Activated CD8-positive, alpha-beta memory T cell treated with anti-CD3 and anti-CD28 coated beads for 48 hours (primary cell): Measurements from ENCODE around the gene ARHGEF37.

Experiments used
- DNase-seq, 3 experiments: peaks; one replicate each; pipeline ENCODE4 v3.0.0-alpha.2; 2020; ENCODE audit warnings: low read depth in 2 of 3, low spot score in 2 of 3

ARHGEF37 gene

DNA sequence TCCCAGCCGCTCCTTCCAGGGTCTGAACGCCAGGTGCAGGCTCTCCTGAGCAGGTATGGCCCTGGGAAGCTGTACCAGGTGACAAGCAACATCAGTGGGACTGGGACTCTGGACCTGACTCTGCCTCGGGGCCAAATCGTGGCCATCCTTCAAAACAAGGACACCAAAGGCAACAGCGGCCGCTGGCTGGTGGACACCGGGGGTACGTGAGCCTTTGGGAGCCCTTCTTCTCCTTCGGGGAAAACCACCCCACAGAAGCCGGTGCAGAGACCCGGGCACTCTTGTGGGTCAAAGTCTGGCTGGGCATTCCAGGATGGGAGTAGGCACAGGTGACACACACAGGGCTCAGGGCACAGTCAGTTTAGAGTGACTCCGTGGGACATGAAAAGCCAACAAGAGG lies 45.8 kb downstream of the ARHGEF37 start:
- no peak for DNase-seq

DNA sequence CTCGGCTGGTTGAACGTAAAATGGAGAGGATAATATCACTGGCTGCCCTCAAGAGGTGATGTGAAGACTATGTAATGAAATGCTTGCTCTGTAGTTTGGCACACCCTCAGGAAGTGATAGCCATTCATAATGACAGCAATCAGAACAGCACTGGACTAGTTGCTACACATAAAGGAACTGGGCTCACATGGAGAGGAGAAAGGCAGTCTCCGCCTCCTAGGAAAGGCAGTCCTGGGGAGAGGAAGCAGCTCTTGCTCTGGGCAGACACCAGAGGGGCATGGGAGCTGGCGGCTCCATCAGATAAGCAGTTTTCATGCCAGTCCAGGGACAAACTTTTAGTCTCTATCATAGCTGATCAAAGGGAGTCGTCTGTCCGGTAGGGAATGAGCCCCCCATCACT lies 46.9 kb downstream of the ARHGEF37 start:
- no peak for DNase-seq

- no peak for DNase-seq
Observed at GRCh38 chr5:149628846-149629388, 47.6 kb downstream of the ARHGEF37 start.

DNA sequence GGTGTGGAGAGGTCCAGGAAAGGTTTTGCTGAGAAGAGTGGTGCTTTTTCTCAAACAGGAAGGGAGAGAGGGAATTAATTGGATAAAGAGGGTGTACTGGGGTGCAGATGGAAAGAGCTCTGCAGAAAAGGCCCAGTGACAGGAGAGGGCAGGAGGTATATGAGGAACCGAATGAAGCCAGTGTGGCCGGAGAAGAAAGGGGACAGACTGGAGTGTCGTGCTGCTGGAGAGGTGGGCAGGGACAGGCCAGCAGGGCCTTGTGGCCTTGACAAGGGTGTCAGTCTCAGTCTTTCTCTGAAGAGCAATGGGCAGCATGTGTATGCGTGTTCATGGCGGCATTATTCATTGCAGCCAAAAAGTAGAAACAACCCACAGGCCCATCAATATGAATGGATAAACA lies 48.1 kb downstream of the ARHGEF37 start:
- no peak for DNase-seq

GRCh38 chr5:149630337-149630736 lies 49.0 kb downstream of the ARHGEF37 start:
- DNase-seq, result no peak

GRCh38 chr5:149631506-149631905 lies 50.2 kb downstream of the ARHGEF37 start:
- no peak for DNase-seq

GRCh38 chr5:149632311-149633251 lies 51.3 kb downstream of the ARHGEF37 start:
- DNase-seq, result no peak

DNA sequence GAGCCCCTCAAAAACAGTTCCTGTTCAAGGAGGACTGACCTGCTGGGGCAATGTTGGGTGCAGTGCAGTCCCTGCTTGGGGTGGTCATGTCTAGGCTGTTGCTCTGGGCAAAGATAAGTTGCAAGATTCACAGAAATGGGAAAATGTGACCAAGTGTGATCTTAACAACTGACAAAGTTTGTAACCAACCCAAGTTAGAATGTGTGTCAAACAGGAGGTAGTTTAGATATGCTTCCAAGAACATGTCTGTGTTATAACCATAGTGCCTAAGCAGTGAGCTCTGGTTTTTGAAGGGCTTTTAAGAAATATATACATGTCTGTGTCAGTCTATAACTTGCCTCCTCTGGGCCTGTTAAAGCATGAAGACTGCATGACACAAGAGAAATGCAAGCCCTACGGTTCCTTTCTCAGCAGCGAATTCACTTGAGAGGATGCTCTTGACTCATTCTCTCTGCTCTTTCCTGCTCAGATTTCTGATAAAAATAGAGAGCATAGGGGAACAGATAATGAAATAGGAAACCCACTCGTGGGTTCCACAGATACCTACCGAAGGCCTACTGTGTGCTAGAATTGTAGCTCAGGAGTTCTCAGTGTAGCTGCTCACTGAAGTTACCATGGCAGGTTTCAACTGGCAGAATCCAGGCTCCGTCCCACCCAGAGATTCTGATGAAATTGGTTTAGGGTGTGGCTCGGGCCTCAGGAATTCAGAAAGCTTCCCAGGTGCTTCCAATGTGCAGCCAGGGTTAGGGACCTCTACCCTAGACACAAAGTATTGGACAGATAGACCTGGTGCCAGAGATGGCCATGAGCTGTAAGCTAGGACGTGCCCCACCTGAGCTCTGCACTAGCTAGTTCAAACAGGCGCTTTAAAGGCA lies 52.4 kb downstream of the ARHGEF37 start:
- no peak for DNase-seq

- DNase-seq, result no peak
Observed at GRCh38 chr5:149635394-149635793, 54.1 kb downstream of the ARHGEF37 start.

DNA sequence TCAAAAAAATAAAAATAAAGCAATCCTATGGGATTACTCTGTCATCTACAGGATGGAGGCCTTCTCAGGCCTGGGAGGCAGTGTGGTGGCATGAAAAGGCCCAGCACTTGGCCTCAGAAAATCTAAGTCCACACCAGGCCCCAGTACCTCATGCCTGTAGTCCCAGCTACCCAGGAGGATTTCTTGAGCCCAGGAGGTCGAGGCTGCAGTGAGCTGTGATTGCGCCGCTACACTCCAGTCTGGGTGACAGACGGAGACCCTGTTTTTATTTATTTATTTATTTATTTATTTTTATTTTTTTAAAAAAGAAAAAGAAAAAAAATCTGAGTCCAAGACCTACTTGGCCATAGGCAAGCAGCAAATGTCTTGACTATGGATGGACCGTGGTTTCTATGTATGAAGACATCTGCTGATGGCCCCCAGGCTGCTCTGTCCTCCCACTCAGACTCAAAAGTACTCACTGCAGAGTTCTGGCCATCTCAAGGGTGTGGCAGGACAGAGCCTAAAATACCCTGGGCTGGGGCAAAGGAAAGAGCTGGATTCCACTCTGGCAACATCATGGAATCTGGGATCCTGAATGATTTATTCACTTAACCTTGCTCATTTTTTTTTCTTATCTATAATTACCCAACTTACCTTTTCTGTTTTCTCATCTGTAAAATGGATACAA lies 55.0 kb downstream of the ARHGEF37 start:
- no peak for DNase-seq

GRCh38 chr5:149636861-149637246 lies 55.6 kb downstream of the ARHGEF37 start:
- DNase-seq, result peak in 2 of 3 experiments; percentile 32 to 34

DNA sequence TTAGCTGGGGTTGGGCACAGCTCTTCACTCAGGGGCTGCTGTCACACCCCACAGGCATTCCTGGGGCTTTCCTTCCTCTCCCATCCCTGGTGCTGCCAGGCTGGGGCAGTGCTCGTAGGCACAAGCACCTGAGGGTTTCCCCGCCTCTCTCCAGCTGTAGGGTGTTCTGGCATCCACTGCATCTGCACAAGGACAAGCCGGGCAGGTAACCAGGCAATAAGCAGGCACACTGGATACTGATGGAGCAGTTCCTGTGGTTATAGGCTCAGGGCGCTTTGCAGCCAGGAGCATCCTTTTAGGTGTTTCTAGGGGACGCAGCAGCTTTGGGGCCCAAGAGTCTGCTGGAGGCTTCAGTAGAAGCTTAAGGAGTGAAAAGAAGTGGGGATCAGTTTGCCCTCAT lies 56.8 kb downstream of the ARHGEF37 start:
- DNase-seq, result no peak

DNA sequence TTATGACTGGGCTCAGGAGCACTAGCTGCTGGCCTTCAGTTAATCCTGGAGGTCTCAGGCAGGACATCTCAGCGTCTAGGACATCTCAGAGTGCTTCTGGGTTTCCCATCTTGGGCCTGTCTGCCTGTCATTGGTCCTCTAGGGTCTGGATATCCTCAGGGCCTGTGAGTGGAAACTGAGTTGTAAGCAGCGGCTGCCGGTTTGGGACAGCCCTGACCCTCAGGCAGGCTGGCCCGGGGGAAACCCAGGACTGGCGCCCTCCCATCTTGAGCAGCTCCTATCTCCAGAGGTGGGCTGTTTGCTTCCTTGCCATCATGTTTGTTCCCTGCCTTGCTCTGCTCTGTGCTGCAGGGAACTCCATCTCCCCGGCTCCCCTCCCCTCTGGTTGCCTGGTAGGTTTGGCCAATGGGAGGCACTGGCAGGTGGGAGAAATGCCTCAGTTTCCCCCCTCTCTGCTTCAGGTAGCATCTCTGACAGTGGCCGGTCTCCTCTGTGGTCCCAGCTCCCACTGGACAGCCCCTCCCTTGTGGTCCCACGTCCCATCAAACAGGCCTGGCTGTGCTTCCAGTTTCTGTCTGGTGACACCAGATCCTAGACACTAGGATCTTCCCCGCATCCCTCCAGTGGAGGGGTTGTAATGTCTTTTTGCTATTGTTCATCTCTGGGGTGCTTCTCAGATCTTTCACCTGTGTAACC lies 57.4 kb downstream of the ARHGEF37 start:
- no peak for DNase-seq

GRCh38 chr5:149639737-149640136 lies 58.4 kb downstream of the ARHGEF37 start:
- no peak for DNase-seq

DNA sequence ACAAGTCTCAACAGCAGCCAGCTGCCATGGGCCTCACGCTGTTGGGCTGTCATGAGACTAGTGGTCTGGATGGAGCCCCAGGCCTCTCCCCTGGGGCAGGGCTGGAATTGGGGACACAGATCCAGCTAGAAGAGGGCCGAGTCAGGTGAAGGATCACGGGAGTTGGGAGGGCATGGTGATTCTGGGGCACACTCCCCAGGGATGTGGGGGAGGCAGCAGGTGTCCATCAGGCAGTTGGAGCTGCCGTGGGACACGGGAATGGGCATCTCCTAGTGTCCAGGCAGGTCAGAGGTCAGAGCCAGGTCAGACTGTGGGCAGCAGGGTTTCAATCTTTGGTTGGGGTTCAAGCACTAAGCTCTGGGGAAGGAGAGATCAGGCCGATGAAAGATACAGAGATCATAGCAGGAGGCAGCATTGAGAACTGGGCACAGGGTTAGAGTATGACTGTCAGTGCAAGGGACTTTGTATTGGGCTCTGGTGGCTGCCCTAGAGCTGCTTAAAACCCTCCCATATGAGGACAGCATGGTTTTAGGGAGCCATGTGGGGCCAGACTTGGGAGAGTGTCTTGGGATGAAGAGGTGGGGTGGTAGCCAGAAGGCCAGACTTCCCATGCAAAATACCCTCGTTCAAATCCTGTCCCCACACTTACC lies 59.2 kb downstream of the ARHGEF37 start:
- DNase-seq, result no peak

GRCh38 chr5:149641000-149641576 lies 59.8 kb downstream of the ARHGEF37 start:
- DNase-seq, result no peak

- no peak for DNase-seq
Observed at GRCh38 chr5:149641600-149641999, 60.3 kb downstream of the ARHGEF37 start.

DNA sequence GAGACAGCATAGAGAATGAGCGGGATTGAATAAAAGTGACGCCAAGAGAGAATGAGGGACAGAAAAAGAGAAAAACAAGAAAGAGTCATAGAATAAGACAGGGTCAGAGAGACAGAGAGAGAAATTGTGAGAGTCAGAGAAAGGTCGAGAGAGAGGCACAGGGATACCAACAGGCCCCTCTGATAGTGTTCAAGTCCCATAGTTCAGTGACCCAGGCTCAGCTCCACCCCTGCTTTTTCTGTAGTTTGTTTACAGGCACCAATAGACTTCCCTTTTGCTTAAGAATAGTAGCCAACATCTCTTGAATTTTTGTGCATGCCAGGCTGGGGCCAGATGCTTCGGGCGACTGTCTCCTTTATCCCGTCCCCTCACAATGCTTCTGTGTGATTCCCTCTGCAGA lies 62.5 kb downstream of the ARHGEF37 start:
- DNase-seq, result no peak

- no peak for DNase-seq
Observed at GRCh38 chr5:149644629-149645028, 63.3 kb downstream of the ARHGEF37 start.

- no peak for DNase-seq
Observed at GRCh38 chr5:149645236-149645635, 63.9 kb downstream of the ARHGEF37 start.
